PC-9 (cell line): Measurements from ENCODE around the gene PRR7. TPM values are rescaled to one million over a fixed set of nuclear protein-coding genes. Genes with fewer than 3 reads are reported as not detected.

Experiments
- BruUV-seq: library from RNA; stranded (reverse); fragments of 400-500 nt; replicated peaks from 2 replicates; lab custom pipeline; 2021; lab: Mats Ljungman, UMichigan
- CTCF ChIA-PET: fragments of 300-600 bp; sonication (Branson Sonifier 250); formaldehyde crosslinking; loops from one replicate; lab custom pipeline; 2022; ENCODE audit warnings: antibody characterized with exemption; lab: Charles Lee
- POLR2A ChIA-PET: fragments of 300-600 bp; sonication (Branson Sonifier 250); formaldehyde crosslinking; loops from one replicate; lab custom pipeline; 2022; ENCODE audit warnings: antibody characterized with exemption; ENCODE audit not compliant: unreplicated experiment; lab: Charles Lee
- DNase-seq, 2 experiments: peaks; one replicate each; pipeline versions ENCODE4 v3.0.0 to v3.0.0-alpha.2; 2015 to 2022; ENCODE audit warnings: mixed read lengths in 1 of 2
- H2AFZ ChIP-seq: fragments of 200-600 bp; sonication (generic); 2 replicates; pipeline ENCODE4 v1.8.1; 2017; ENCODE audit warnings: antibody characterized with exemption
- H3F3A ChIP-seq: fragments of 200-600 bp; sonication (generic); 2 replicates; pipeline ENCODE4 v1.8.1; 2017; ENCODE audit warnings: antibody characterized with exemption, mild to moderate bottlenecking, low read depth; ENCODE audit not compliant: insufficient read depth
- H3K27ac ChIP-seq: fragments of 200-600 bp; sonication (generic); 2 replicates; pipeline ENCODE4 v1.6.1; 2016; ENCODE audit warnings: mixed run types
- H3K27me3 ChIP-seq: fragments of 200-600 bp; sonication (generic); 2 replicates; pipeline ENCODE4 v1.6.1; 2016; ENCODE audit warnings: low read depth, mixed run types; ENCODE audit not compliant: insufficient read depth
- H3K36me3 ChIP-seq: fragments of 200-600 bp; sonication (generic); 2 replicates; pipeline ENCODE4 v1.6.1; 2016; ENCODE audit warnings: low read depth, mixed run types
- H3K4me1 ChIP-seq: fragments of 200-600 bp; sonication (generic); replicated peaks from 2 replicates; pipeline ENCODE4 v1.6.1; 2016; ENCODE audit warnings: mixed run types; ENCODE audit not compliant: insufficient read depth
- H3K4me2 ChIP-seq: fragments of 200-600 bp; sonication (generic); 2 replicates; pipeline ENCODE4 v1.6.1; 2017; ENCODE audit warnings: mixed run types
- H3K4me3 ChIP-seq: fragments of 200-600 bp; sonication (generic); 2 replicates; pipeline ENCODE4 v1.6.1; 2016; ENCODE audit warnings: mixed run types
- H3K79me2 ChIP-seq: fragments of 200-600 bp; sonication (generic); 2 replicates; pipeline ENCODE4 v1.6.1; 2017; ENCODE audit warnings: low read depth, mixed run types
- H3K9me2 ChIP-seq: fragments of 200-600 bp; sonication (generic); 2 replicates; pipeline ENCODE4 v1.8.1; 2017; ENCODE audit warnings: mild to moderate bottlenecking; ENCODE audit not compliant: insufficient read depth
- H3K9me3 ChIP-seq: fragments of 200-600 bp; sonication (generic); 2 replicates; pipeline ENCODE4 v1.8.1; 2016; ENCODE audit warnings: low read depth; ENCODE audit not compliant: insufficient read depth
- H4K20me1 ChIP-seq: fragments of 200-600 bp; sonication (generic); 2 replicates; pipeline ENCODE4 v1.8.1; 2017; ENCODE audit not compliant: insufficient read depth
- CTCF ChIP-seq: fragments of 200-600 bp; sonication (generic); conservative IDR thresholded peaks from 2 replicates; pipeline ENCODE4 v1.6.1; 2017; ENCODE audit warnings: mixed run types, antibody characterized with exemption, mild to moderate bottlenecking, moderate library complexity
- EZH2 ChIP-seq: fragments of 200-600 bp; sonication (generic); IDR thresholded peaks from 2 replicates; pipeline ENCODE4 v1.8.0; 2017; ENCODE audit warnings: antibody characterized with exemption, low read depth
- intact Hi-C: fragments of 100-400 bp; cut with micrococcal nuclease; formaldehyde crosslinking; loops from one replicate; pipeline ENCODE4 v1.10.0; 2022; ENCODE audit not compliant: unreplicated experiment
- total RNA-seq: library from RNA; stranded (reverse); gene quantifications from 2 replicates; pipeline ENCODE4 v1.2.3, GENCODE V29; 2021

PRR7 gene
- total RNA-seq, 1 experiment from 2014 or later = 22.2 TPM

GRCh38 chr5:177495243-177496060 is 48.8 kb downstream of the PRR7 start:
- BruUV-seq = no TSS peak
- CTCF ChIA-PET = interaction anchor here (0.5 to 1.7 kb wide), 6 partner anchors 11 to 735 kb away, joined by 3 to 6 read pairs (median 3); no protein-coding TSS in a partner anchor
- Histone ChIP-seq H4K20me1 (no peaks in the 10 kb centered on the region), H3K79me2 (peaks cover 36% of the 10 kb centered on the region), H3F3A (peaks cover 34% of the 10 kb centered on the region; the same call in 1 of the 2 replicates), H3K4me1 (peaks cover 41% of the 10 kb centered on the region), H3K9me2 (no peaks in the 10 kb centered on the region), H3K27me3 (no peaks in the 10 kb centered on the region), H2AFZ (no peak overlapping the region), H3K4me2 (peak overlapping the region; percentile 82), H3K27ac (peak overlapping the region; percentile 65), H3K9me3 (no peaks in the 10 kb centered on the region), H3K4me3 (peak overlapping the region; percentile 55; the same call in 1 of the 2 replicates), H3K36me3 (no peaks in the 10 kb centered on the region; the same call in 1 of the 2 replicates)
- no peak for TF ChIP-seq EZH2
- TF ChIP-seq CTCF = no peak; the same call in 1 of the 2 replicates
- intact Hi-C loops = loop anchor here (2.0 to 5.0 kb wide), 3 partner anchors 21 to 363 kb away; partner anchors contain the start of gene NSD1
- POLR2A ChIA-PET = interaction anchor here (0.5 to 1.1 kb wide), 4 partner anchors 9 to 125 kb away, joined by 3 to 7 read pairs (median 5); no protein-coding TSS in a partner anchor
- peak; percentile 55 to 81 for DNase-seq

GRCh38 chr5:177496070-177496726 is 49.6 kb downstream of the PRR7 start:
- CTCF ChIA-PET = interaction anchor here (0.5 to 1.7 kb wide), 7 partner anchors 11 to 734 kb away, joined by 3 to 5 read pairs (median 3); no protein-coding TSS in a partner anchor
- no peaks in the 10 kb centered on the region for H4K20me1 ChIP-seq
- no peaks in the 10 kb centered on the region for H3K9me2 ChIP-seq
- H3K4me2 ChIP-seq = peak overlapping the region; percentile 82
- DNase-seq = peak; percentile 59 to 67
- intact Hi-C loops = loop anchor here (2.0 to 5.0 kb wide), 2 partner anchors 27 to 364 kb away; partner anchors contain the start of gene NSD1
- no peaks in the 10 kb centered on the region for H3K9me3 ChIP-seq
- H3K79me2 ChIP-seq = peaks cover 36% of the 10 kb centered on the region
- H3F3A ChIP-seq = peaks cover 36% of the 10 kb centered on the region; the same call in 1 of the 2 replicates
- H3K4me1 ChIP-seq = peaks cover 41% of the 10 kb centered on the region
- TSS peak; percentile 50 for BruUV-seq
- peak overlapping the region; percentile 65 for H3K27ac ChIP-seq
- no peak overlapping the region for H2AFZ ChIP-seq
- H3K36me3 ChIP-seq = no peaks in the 10 kb centered on the region; the same call in 1 of the 2 replicates
- POLR2A ChIA-PET = interaction anchor here (0.5 to 1.1 kb wide), 6 partner anchors 9 to 192 kb away, joined by 3 to 13 read pairs (median 5); no protein-coding TSS in a partner anchor
- peak; percentile 64 for TF ChIP-seq CTCF
- no peak for TF ChIP-seq EZH2
- no peaks in the 10 kb centered on the region for H3K27me3 ChIP-seq
- peak overlapping the region; percentile 55 for H3K4me3 ChIP-seq
